ENCODE results near the gene ANKRD55. TPM values are rescaled to one million over a fixed set of nuclear protein-coding genes. Genes with fewer than 3 reads are reported as not detected.
A peak's percentile ranks its signal among the peaks of the same experiment; 100 is the strongest.
"Not testable (repeated sequence)": the region's sequence is repeated elsewhere in the genome, so short reads cannot be mapped to it uniquely, and the experiment has no call there.

ANKRD55 gene
- total and polyA plus RNA-seq, 2 donors from 2014 or later = 0.26 to 1.2 TPM

DNA sequence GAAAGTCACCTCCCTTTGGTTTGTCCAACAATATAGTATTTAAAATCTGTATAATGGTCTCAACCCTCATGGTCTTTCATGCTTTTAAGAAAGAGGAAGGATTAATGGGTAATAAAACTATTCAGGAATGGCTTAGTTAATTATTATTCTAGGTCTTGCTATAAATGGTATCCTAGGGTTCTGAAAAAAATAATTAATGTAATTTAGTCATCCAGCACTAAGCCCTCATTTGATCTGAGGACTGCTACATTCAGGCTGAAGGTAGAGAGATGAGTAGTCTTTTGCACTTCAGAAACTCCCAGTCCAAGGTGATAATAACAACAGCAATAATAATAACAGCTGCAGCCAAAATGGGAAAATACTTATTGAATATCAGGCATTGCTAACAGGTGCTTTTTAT is 2.6 kb downstream of the ANKRD55 start:
- H3K27me3 ChIP-seq (ENCODE audit: control insufficient read depth, insufficient read depth, low read length) = no peaks in the 10 kb centered on the region
- FAIRE-seq (no peak), DNase-seq (no peak)
- intact Hi-C loops (cut with DNase I) = no loop called here
- H3K36me3 ChIP-seq (ENCODE audit: control insufficient read depth in 2 of 3, insufficient read depth in 3 of 3, low read length in 3 of 3) = no peaks in the 10 kb centered on the region
- H3K4me1 ChIP-seq (ENCODE audit: control insufficient read depth in 2 of 3, insufficient read depth in 2 of 3, low read depth in 1 of 3, low read length in 3 of 3) = peaks cover 0 to 6% (median 0%) of the 10 kb centered on the region in 3 donors
- TF ChIP-seq, protein P1, sequence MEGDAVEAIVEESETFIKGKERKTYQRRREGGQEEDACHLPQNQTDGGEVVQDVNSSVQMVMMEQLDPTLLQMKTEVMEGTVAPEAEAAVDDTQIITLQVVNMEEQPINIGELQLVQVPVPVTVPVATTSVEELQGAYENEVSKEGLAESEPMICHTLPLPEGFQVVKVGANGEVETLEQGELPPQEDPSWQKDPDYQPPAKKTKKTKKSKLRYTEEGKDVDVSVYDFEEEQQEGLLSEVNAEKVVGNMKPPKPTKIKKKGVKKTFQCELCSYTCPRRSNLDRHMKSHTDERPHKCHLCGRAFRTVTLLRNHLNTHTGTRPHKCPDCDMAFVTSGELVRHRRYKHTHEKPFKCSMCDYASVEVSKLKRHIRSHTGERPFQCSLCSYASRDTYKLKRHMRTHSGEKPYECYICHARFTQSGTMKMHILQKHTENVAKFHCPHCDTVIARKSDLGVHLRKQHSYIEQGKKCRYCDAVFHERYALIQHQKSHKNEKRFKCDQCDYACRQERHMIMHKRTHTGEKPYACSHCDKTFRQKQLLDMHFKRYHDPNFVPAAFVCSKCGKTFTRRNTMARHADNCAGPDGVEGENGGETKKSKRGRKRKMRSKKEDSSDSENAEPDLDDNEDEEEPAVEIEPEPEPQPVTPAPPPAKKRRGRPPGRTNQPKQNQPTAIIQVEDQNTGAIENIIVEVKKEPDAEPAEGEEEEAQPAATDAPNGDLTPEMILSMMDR (IDR thresholded peaks at IDR 0.05; ENCODE audit: borderline replicate concordance, extremely low read depth, insufficient read depth) = no peak
- H3K9ac ChIP-seq (ENCODE audit: low read length in 3 of 3) = no peak overlapping the region
- H3K9me3 ChIP-seq (ENCODE audit: control insufficient read depth in 2 of 3, insufficient read depth in 1 of 3, low read length in 3 of 3) = no peaks in the 10 kb centered on the region
- no peak overlapping the region for H3K27ac ChIP-seq (ENCODE audit: low read depth in 2 of 2, low read length in 2 of 2)
- H3K4me3 ChIP-seq (ENCODE audit: low read length in 3 of 3) = no peak overlapping the region

DNA sequence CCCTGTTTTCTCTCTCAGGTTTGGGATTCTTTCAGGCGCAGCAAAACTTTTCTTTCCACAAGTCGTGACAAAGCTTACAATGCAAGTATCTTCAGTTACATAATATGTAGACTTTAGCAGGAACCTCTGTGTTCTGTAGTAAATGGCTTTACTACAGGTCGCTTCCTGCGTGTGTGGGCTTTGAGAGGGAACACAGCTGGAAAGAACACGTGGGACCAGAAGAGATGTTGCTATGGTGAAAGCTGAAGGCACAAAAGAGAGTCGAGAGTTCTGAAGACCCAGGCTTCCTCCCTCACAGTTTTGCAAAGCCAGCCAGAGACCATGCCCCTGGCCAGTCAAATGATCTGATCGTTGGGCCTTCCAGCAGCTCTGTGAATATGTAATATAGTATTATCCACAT is 4.0 kb downstream of the ANKRD55 start:
- Histone ChIP-seq H3K4me1 (ENCODE audit: control insufficient read depth in 2 of 3, insufficient read depth in 2 of 3, low read depth in 1 of 3, low read length in 3 of 3) (peaks cover 0 to 6% (median 0%) of the 10 kb centered on the region in 3 donors), H3K9me3 (ENCODE audit: control insufficient read depth in 2 of 3, insufficient read depth in 1 of 3, low read length in 3 of 3) (no peaks in the 10 kb centered on the region), H3K4me3 (ENCODE audit: low read length in 3 of 3) (no peak overlapping the region), H3K9ac (ENCODE audit: low read length in 3 of 3) (no peak overlapping the region), H3K27me3 (ENCODE audit: control insufficient read depth, insufficient read depth, low read length) (no peaks in the 10 kb centered on the region), H3K27ac (ENCODE audit: low read depth in 2 of 2, low read length in 2 of 2) (no peak overlapping the region), H3K36me3 (ENCODE audit: control insufficient read depth in 2 of 3, insufficient read depth in 3 of 3, low read length in 3 of 3) (no peaks in the 10 kb centered on the region)
- intact Hi-C loops (cut with DNase I) = no loop called here
- no peak for FAIRE-seq
- TF ChIP-seq, protein P1 (IDR thresholded peaks at IDR 0.05; ENCODE audit: borderline replicate concordance, extremely low read depth, insufficient read depth) = no peak
- DNase-seq = peak; percentile 19 to 93 (median 67)

DNA sequence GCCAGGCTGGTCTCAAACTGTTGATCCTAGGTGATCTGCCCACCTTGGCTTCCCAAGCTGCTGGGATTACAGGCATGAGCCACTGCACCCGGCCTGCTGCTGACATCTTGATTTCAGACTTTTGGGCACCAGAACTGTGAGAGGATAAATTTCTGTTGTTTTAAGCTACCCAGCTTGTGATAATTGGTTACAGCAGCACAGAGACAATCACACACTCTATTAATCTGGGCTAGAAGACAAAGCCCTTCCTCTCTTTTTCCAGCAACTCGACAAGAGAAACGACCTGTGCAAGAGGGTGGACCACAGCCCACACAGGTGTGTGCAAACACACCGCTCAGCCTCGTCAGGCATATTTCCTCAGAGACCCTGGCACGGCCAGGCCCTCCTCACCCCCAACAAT is 4.5 kb downstream of the ANKRD55 start:
- Histone ChIP-seq H3K27ac (ENCODE audit: low read depth in 2 of 2, low read length in 2 of 2) (no peak overlapping the region), H3K4me1 (ENCODE audit: control insufficient read depth in 2 of 3, insufficient read depth in 2 of 3, low read depth in 1 of 3, low read length in 3 of 3) (peaks cover 0 to 6% (median 0%) of the 10 kb centered on the region in 3 donors), H3K4me3 (ENCODE audit: low read length in 3 of 3) (no peak overlapping the region), H3K27me3 (ENCODE audit: control insufficient read depth, insufficient read depth, low read length) (no peaks in the 10 kb centered on the region), H3K9me3 (ENCODE audit: control insufficient read depth in 2 of 3, insufficient read depth in 1 of 3, low read length in 3 of 3) (no peaks in the 10 kb centered on the region), H3K36me3 (ENCODE audit: control insufficient read depth in 2 of 3, insufficient read depth in 3 of 3, low read length in 3 of 3) (no peaks in the 10 kb centered on the region), H3K9ac (ENCODE audit: low read length in 3 of 3) (no peak overlapping the region)
- FAIRE-seq (no peak), DNase-seq (peak in 4 of 5 donors; percentile 45 to 60 (median 50))
- TF ChIP-seq, protein P1 (IDR thresholded peaks at IDR 0.05; ENCODE audit: borderline replicate concordance, extremely low read depth, insufficient read depth) = no peak
- intact Hi-C loops (cut with DNase I) = no loop called here

DNA sequence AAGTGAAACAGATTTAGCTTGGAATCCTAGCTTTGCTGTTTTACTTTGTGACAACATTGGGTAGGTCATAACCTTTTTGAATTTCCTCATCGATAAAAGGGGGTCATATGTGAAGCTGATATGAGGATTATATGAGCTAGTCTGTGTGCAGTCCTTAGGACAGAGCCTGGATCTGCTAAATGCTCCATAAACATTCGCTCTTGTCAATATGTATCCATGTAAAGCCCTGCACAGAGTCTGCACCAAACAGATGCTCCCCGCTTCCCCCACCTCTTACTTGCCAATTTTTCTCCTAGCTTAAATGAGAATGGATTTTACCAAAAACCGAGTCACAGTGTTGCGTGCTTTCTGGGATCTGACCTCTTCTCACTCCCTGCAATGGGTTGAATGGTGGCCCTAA is 5.4 kb downstream of the ANKRD55 start:
- Histone ChIP-seq H3K4me1 (ENCODE audit: control insufficient read depth in 2 of 3, insufficient read depth in 2 of 3, low read depth in 1 of 3, low read length in 3 of 3) (peaks cover 0 to 6% (median 0%) of the 10 kb centered on the region in 3 donors), H3K36me3 (ENCODE audit: control insufficient read depth in 2 of 3, insufficient read depth in 3 of 3, low read length in 3 of 3) (no peaks in the 10 kb centered on the region), H3K9ac (ENCODE audit: low read length in 3 of 3) (no peak overlapping the region), H3K27me3 (ENCODE audit: control insufficient read depth, insufficient read depth, low read length) (no peaks in the 10 kb centered on the region), H3K4me3 (ENCODE audit: low read length in 3 of 3) (no peak overlapping the region), H3K27ac (ENCODE audit: low read depth in 2 of 2, low read length in 2 of 2) (no peak overlapping the region), H3K9me3 (ENCODE audit: control insufficient read depth in 2 of 3, insufficient read depth in 1 of 3, low read length in 3 of 3) (no peaks in the 10 kb centered on the region)
- DNase-seq = no peak
- FAIRE-seq = no peak
- TF ChIP-seq, protein P1 (IDR thresholded peaks at IDR 0.05; ENCODE audit: borderline replicate concordance, extremely low read depth, insufficient read depth) = no peak
- intact Hi-C loops (cut with DNase I) = no loop called here

DNA sequence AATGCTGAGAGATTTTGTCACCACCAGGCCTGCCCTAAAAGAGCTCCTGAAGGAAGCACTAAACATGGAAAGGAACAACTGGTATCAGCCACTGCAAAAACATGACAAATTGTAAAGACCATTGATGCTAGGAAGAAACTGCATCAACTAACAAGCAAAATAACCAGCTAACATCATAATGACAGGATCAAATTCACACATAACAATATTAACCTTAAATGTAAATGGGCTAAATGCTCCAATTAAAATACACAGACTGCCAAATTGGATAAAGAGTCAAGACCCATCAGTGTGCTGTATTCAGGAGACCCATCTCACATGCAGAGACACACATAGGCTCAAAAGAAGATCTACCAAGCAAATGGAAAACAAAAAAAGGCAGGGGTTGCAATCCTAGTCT is 9.8 kb downstream of the ANKRD55 start:
- H3K36me3 ChIP-seq (ENCODE audit: control insufficient read depth in 2 of 3, insufficient read depth in 3 of 3, low read length in 3 of 3); intact Hi-C loops (cut with DNase I); DNase-seq; H3K9me3 ChIP-seq (ENCODE audit: control insufficient read depth in 2 of 3, insufficient read depth in 1 of 3, low read length in 3 of 3); H3K27ac ChIP-seq (ENCODE audit: low read depth in 2 of 2, low read length in 2 of 2); H3K4me1 ChIP-seq (ENCODE audit: control insufficient read depth in 2 of 3, insufficient read depth in 2 of 3, low read depth in 1 of 3, low read length in 3 of 3); H3K9ac ChIP-seq (ENCODE audit: low read length in 3 of 3); H3K4me3 ChIP-seq (ENCODE audit: low read length in 3 of 3); H3K27me3 ChIP-seq (ENCODE audit: control insufficient read depth, insufficient read depth, low read length); FAIRE-seq: not testable (repeated sequence)

DNA sequence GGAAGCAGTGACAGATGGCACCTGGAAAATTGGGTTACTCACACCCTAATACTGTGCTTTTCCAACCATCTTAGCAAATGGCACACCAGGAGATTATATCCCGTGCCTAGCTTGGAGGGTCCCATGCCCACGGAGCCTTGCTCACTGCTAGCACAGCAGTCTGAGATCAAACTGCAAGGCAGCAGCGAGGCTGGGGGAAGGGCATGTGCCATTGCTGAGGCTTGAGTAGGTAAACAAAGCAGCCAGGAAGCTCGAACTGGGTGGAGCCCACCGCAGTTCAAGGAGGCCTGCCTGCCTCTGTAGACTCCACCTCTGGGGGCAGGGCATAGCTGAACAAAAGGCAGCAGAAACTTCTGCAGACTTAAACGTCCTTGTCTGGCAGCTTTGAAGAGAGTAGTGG is 11.5 kb downstream of the ANKRD55 start:
- H3K36me3 ChIP-seq (ENCODE audit: control insufficient read depth in 2 of 3, insufficient read depth in 3 of 3, low read length in 3 of 3); H3K4me1 ChIP-seq (ENCODE audit: control insufficient read depth in 2 of 3, insufficient read depth in 2 of 3, low read depth in 1 of 3, low read length in 3 of 3); H3K27ac ChIP-seq (ENCODE audit: low read depth in 2 of 2, low read length in 2 of 2); H3K27me3 ChIP-seq (ENCODE audit: control insufficient read depth, insufficient read depth, low read length); DNase-seq; intact Hi-C loops (cut with DNase I); H3K9ac ChIP-seq (ENCODE audit: low read length in 3 of 3); H3K4me3 ChIP-seq (ENCODE audit: low read length in 3 of 3); FAIRE-seq; H3K9me3 ChIP-seq (ENCODE audit: control insufficient read depth in 2 of 3, insufficient read depth in 1 of 3, low read length in 3 of 3): not testable (repeated sequence)

All from kidney (tissue), 14 donors.